OCI-LY7 (cell line): ENCODE measurements around the gene CTCF. TPM values are rescaled to one million over a fixed set of nuclear protein-coding genes. Genes with fewer than 3 reads are reported as not detected.

Experiments used
- BruUV-seq: library from RNA; stranded (reverse); fragments of 400-500 nt; replicated peaks from 2 replicates; lab custom pipeline; 2021; lab: Mats Ljungman, UMichigan
- CTCF ChIA-PET: fragments of 300-600 bp; sonication (Branson Sonifier 250); formaldehyde crosslinking; loops from one replicate; lab custom pipeline; 2022; ENCODE audit warnings: antibody characterized with exemption; ENCODE audit not compliant: unreplicated experiment; lab: Charles Lee
- POLR2A ChIA-PET: fragments of 300-600 bp; sonication (Branson Sonifier 250); formaldehyde crosslinking; loops from one replicate; lab custom pipeline; 2022; ENCODE audit warnings: antibody characterized with exemption; lab: Charles Lee
- DNase-seq: peaks from one replicate; pipeline ENCODE4 v3.0.0-alpha.2; 2015; ENCODE audit warnings: low spot score
- H2AFZ ChIP-seq: fragments of 200-600 bp; sonication (generic), shearing (Covaris generic); 2 replicates; pipeline ENCODE4 v1.6.1; 2014; ENCODE audit warnings: mild to moderate bottlenecking, antibody characterized with exemption, low read length, moderate library complexity
- H3K27ac ChIP-seq: fragments of 200-600 bp; sonication (generic); 2 replicates; pipeline ENCODE4 v1.5.1; 2014; ENCODE audit warnings: mixed run types, low read depth, mild to moderate bottlenecking, moderate library complexity, low read length, inconsistent platforms; ENCODE audit not compliant: poor library complexity, severe bottlenecking
- H3K36me3 ChIP-seq: fragments of 200-600 bp; sonication (generic); 2 replicates; pipeline ENCODE4 v1.6.1; 2014; ENCODE audit warnings: mild to moderate bottlenecking, antibody characterized with exemption, low read length, moderate library complexity, mixed read lengths; ENCODE audit not compliant: insufficient read depth
- H3K4me1 ChIP-seq: fragments of 200-600 bp; sonication (generic); 2 replicates; pipeline ENCODE4 v1.5.1; 2014; ENCODE audit warnings: mild to moderate bottlenecking, low read length; ENCODE audit not compliant: insufficient read depth, poor library complexity, severe bottlenecking
- H3K4me2 ChIP-seq: fragments of 200-600 bp; sonication (generic); 2 replicates; pipeline ENCODE4 v1.6.1; 2014; ENCODE audit warnings: mild to moderate bottlenecking, low read length
- H3K4me3 ChIP-seq: fragments of 200-600 bp; sonication (generic); 2 replicates; pipeline ENCODE4 v1.5.1; 2014; ENCODE audit warnings: mild to moderate bottlenecking, low read depth, low read length; ENCODE audit not compliant: poor library complexity, severe bottlenecking
- H3K79me2 ChIP-seq: fragments of 200-600 bp; sonication (generic); 2 replicates; pipeline ENCODE4 v1.6.1; 2016; ENCODE audit warnings: low read depth, mild to moderate bottlenecking, low read length, moderate library complexity, mixed read lengths; ENCODE audit not compliant: insufficient read depth
- H3K9me2 ChIP-seq: fragments of 200-600 bp; sonication (generic); 2 replicates; pipeline ENCODE4 v1.6.1; 2016; ENCODE audit warnings: mild to moderate bottlenecking, low read length, mixed read lengths; ENCODE audit not compliant: insufficient read depth
- H3K9me3 ChIP-seq: fragments of 200-600 bp; sonication (generic); 2 replicates; pipeline ENCODE4 v1.6.1; 2014; ENCODE audit warnings: mild to moderate bottlenecking, mixed run types, low read length, mixed read lengths
- H4K20me1 ChIP-seq: fragments of 200-600 bp; sonication (generic); 2 replicates; pipeline ENCODE4 v1.6.1; 2014; ENCODE audit warnings: mild to moderate bottlenecking, antibody characterized with exemption, low read length, moderate library complexity, mixed read lengths; ENCODE audit not compliant: insufficient read depth
- CTCF ChIP-seq: fragments of 200-600 bp; sonication (generic); conservative IDR thresholded peaks from 2 replicates; pipeline ENCODE4 v1.5.1; 2014; ENCODE audit warnings: mild to moderate bottlenecking, antibody characterized with exemption, low read length, moderate library complexity, mixed read lengths
- EZH2phosphoT487 ChIP-seq: fragments of 200-600 bp; sonication (generic); IDR thresholded peaks from 2 replicates; pipeline ENCODE4 v1.6.1; 2018; ENCODE audit warnings: low read depth, borderline replicate concordance, mild to moderate bottlenecking, mixed run types, antibody characterized with exemption, low read length, moderate library complexity, mixed read lengths
- intact Hi-C: fragments of 100-400 bp; cut with micrococcal nuclease; formaldehyde crosslinking; loops from one replicate; pipeline ENCODE4 v1.10.0; 2022; ENCODE audit not compliant: unreplicated experiment
- total RNA-seq, 2 experiments: library from RNA; depleted of rRNA in 1 of 2; stranded (reverse); fragments of >200 nt in 1 of 2; shearing (Covaris generic) in 1 of 2; gene quantifications; 2 replicates each; pipeline ENCODE4 v1.2.3, GENCODE V29; 2014 to 2022

CTCF gene
- total RNA-seq, 2 experiments from 2014 or later, result 70.6 to 83.5 TPM

GRCh38 chr16:67529582-67530012 lies 32.7 kb upstream of the CTCF start:
- Histone ChIP-seq H2AFZ (no peak overlapping the region), H3K9me2 (no peaks in the 10 kb centered on the region), H3K36me3 (no peaks in the 10 kb centered on the region), H3K4me2 (peak overlapping the region; percentile 61), H3K79me2 (no peaks in the 10 kb centered on the region), H3K4me1 (peaks cover 48% of the 10 kb centered on the region), H3K9me3 (no peaks in the 10 kb centered on the region), H3K4me3 (no peak overlapping the region), H4K20me1 (no peaks in the 10 kb centered on the region), H3K27ac (no peak overlapping the region)
- no TSS peak for BruUV-seq
- TF ChIP-seq EZH2phosphoT487 (no peak), CTCF (no peak)
- ChIA-PET POLR2A (no interaction called here), CTCF (interaction anchor here (0.6 to 1.1 kb wide), 3 partner anchors 9 to 115 kb away, joined by 3 to 5 read pairs (median 4); partner anchors contain the start of gene CARMIL2)
- peak; percentile 16 for DNase-seq
- intact Hi-C loops, result no loop called here

- peak overlapping the region; percentile 36 for H3K4me3 ChIP-seq
- H3K4me2 ChIP-seq, result peak overlapping the region; percentile 61
- H3K79me2 ChIP-seq, result no peaks in the 10 kb centered on the region
- no peaks in the 10 kb centered on the region for H3K9me3 ChIP-seq
- H4K20me1 ChIP-seq, result no peaks in the 10 kb centered on the region
- H3K4me1 ChIP-seq, result peaks cover 50% of the 10 kb centered on the region
- TF ChIP-seq CTCF (no peak), EZH2phosphoT487 (no peak)
- intact Hi-C loops, result no loop called here
- no peak overlapping the region for H2AFZ ChIP-seq
- peak; percentile 34 for DNase-seq
- H3K27ac ChIP-seq, result no peak overlapping the region
- H3K36me3 ChIP-seq, result no peaks in the 10 kb centered on the region
- BruUV-seq, result no TSS peak
- H3K9me2 ChIP-seq, result no peaks in the 10 kb centered on the region
- POLR2A ChIA-PET, result interaction anchor here (0.5 kb wide), 1 partner anchor 35 kb away, joined by 3 read pairs; no protein-coding TSS in a partner anchor
- CTCF ChIA-PET, result interaction anchor here (1.0 to 1.1 kb wide), 2 partner anchors 12 to 115 kb away, joined by 3 to 4 read pairs; partner anchors contain the start of gene CARMIL2
Observed at GRCh38 chr16:67530013-67530939, 32.0 kb upstream of the CTCF start.
